22Rv1 (cell line): Measurements from ENCODE around the gene LMOD2.

ENCODE experiments used
- CTCF ChIP-seq: fragments of 450-650 bp; IDR thresholded peaks from 2 replicates; pipeline ENCODE4 v1.5.1; 2017; ENCODE audit warnings: mild to moderate bottlenecking
- ZFX ChIP-seq: fragments of 450-650 bp; IDR thresholded peaks from 2 replicates; pipeline ENCODE4 v1.6.1; 2017; ENCODE audit warnings: antibody characterized with exemption, borderline replicate concordance

- TF ChIP-seq CTCF (no peak), ZFX (no peak)
These were observed 56.2 kb downstream of the LMOD2 start for GRCh38 chr7:123711832-123712293.
